ENCODE results near the gene MBNL1. TPM values are rescaled to one million over a fixed set of nuclear protein-coding genes. Genes with fewer than 3 reads are reported as not detected.

Gene MBNL1
- total RNA-seq, 1 experiment from 2014 or later, result 139 TPM

DNA sequence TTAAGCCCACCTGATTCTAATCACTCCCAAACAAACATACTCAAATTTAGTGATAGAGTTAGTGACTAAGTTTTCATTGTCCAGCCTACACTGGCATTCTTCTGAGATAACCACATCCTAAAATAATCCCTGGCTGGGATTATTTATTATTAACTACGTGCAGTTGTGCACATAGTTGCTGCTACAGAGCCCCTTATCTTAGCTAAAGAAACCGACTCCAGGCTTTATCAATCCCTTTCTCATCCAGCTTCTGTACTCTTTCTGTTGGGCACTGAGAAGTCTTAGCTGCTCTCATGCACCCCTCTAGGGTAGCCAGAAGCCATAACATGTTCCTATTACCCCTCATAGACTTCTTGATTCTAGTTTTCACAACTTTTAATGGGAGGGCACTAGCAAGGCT, 208.7 kb downstream of the MBNL1 start:
- Mint-ChIP-seq H3K4me1 (ENCODE audit: insufficient read depth, unreplicated experiment) (no peaks in the 10 kb centered on the region), H3K36me3 (ENCODE audit: insufficient read depth, unreplicated experiment) (no peaks in the 10 kb centered on the region), H3K4me3 (ENCODE audit: unreplicated experiment) (no peak overlapping the region), H3K9me3 (ENCODE audit: unreplicated experiment) (no peaks in the 10 kb centered on the region), H3K27ac (ENCODE audit: low read depth, unreplicated experiment) (no peak overlapping the region), H3K27me3 (ENCODE audit: insufficient read depth, unreplicated experiment) (no peaks in the 10 kb centered on the region)
- no TSS peak for BruUV-seq (replicated peaks)
- TF ChIP-seq, protein P1, sequence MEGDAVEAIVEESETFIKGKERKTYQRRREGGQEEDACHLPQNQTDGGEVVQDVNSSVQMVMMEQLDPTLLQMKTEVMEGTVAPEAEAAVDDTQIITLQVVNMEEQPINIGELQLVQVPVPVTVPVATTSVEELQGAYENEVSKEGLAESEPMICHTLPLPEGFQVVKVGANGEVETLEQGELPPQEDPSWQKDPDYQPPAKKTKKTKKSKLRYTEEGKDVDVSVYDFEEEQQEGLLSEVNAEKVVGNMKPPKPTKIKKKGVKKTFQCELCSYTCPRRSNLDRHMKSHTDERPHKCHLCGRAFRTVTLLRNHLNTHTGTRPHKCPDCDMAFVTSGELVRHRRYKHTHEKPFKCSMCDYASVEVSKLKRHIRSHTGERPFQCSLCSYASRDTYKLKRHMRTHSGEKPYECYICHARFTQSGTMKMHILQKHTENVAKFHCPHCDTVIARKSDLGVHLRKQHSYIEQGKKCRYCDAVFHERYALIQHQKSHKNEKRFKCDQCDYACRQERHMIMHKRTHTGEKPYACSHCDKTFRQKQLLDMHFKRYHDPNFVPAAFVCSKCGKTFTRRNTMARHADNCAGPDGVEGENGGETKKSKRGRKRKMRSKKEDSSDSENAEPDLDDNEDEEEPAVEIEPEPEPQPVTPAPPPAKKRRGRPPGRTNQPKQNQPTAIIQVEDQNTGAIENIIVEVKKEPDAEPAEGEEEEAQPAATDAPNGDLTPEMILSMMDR (IDR thresholded peaks at IDR 0.05; ENCODE audit: unreplicated experiment), result no peak
- intact Hi-C loops (cut with micrococcal nuclease), result no loop called here
- no peak for DNase-seq (ENCODE audit: unreplicated experiment)
- CTCF ChIA-PET, result interaction anchor here (0.5 to 1.7 kb wide), 4 partner anchors 47 to 563 kb away, joined by 3 to 6 read pairs (median 4); no protein-coding TSS in a partner anchor
- POLR2A ChIA-PET, result interaction anchor here (0.9 kb wide), 1 partner anchor 11 kb away, joined by 3 read pairs; no protein-coding TSS in a partner anchor

DNA sequence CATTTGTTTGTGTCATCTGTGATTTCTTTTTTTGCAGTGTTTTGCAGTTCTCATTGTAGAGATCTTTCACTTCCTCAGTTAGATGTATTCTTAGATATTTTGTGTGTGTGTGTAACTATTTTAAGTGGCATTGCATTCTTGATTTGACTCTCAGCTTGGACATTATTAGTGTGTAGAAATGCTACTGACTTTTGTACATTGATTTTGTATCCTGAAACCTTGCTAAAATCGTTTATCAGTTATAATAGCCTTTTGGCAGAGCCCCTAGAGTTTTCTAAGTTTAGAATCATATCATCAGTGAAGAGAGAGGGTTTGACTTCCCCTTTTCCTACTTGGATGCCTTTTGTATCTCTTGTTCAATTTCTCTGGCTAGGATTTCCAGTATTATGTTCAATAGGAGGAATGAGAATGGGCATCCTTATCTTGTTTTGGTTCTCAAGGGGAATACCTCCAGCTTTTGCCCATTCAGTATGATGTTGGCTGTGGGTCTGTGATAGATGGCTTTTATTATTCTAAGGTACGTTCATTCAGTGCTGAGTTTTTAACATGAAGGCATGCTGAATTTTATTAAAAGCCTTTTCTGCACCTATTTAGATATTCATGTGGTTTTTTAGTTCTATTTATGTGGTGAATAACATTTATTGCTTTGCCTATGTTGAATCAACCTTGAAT, 211.7 kb downstream of the MBNL1 start:
- Mint-ChIP-seq H3K4me3 (ENCODE audit: unreplicated experiment) (no peak overlapping the region), H3K27ac (ENCODE audit: low read depth, unreplicated experiment) (no peak overlapping the region), H3K36me3 (ENCODE audit: insufficient read depth, unreplicated experiment) (no peaks in the 10 kb centered on the region), H3K4me1 (ENCODE audit: insufficient read depth, unreplicated experiment) (no peaks in the 10 kb centered on the region), H3K27me3 (ENCODE audit: insufficient read depth, unreplicated experiment) (no peaks in the 10 kb centered on the region), H3K9me3 (ENCODE audit: unreplicated experiment) (no peaks in the 10 kb centered on the region)
- intact Hi-C loops (cut with micrococcal nuclease), result no loop called here
- DNase-seq (ENCODE audit: unreplicated experiment), result no peak
- no TSS peak for BruUV-seq (replicated peaks)
- POLR2A ChIA-PET, result no interaction called here
- TF ChIP-seq, protein P1 (IDR thresholded peaks at IDR 0.05; ENCODE audit: unreplicated experiment), result no peak
- CTCF ChIA-PET, result interaction anchor here (0.7 kb wide), 1 partner anchor 24 kb away, joined by 3 read pairs; no protein-coding TSS in a partner anchor

DNA sequence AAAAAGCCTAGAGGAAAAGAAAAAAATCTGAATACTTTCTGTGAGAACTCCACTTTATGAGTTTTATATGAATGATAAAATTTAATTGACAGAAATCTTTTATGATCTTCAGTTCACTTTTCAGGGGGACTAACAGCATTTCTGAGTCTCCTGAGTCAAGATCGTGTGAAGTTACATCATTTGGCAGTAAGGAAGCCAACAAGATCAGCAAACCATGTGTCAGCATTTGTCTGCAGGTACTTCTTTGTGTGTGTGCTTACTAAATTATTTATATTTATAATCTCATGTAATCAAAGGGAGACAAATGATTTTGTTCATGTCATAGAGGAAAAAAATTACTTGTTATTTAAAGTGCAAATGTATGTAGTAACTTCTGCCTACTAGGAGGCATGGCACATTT, 217.6 kb downstream of the MBNL1 start:
- Mint-ChIP-seq H3K4me3 (ENCODE audit: unreplicated experiment) (no peak overlapping the region), H3K27ac (ENCODE audit: low read depth, unreplicated experiment) (no peak overlapping the region), H3K36me3 (ENCODE audit: insufficient read depth, unreplicated experiment) (peaks cover 5% of the 10 kb centered on the region), H3K4me1 (ENCODE audit: insufficient read depth, unreplicated experiment) (no peaks in the 10 kb centered on the region), H3K9me3 (ENCODE audit: unreplicated experiment) (no peaks in the 10 kb centered on the region), H3K27me3 (ENCODE audit: insufficient read depth, unreplicated experiment) (no peaks in the 10 kb centered on the region)
- ChIA-PET POLR2A (no interaction called here), CTCF (interaction anchor here (0.6 to 1.0 kb wide), 3 partner anchors 11 to 834 kb away, joined by 3 read pairs; no protein-coding TSS in a partner anchor)
- intact Hi-C loops (cut with micrococcal nuclease), result no loop called here
- DNase-seq (ENCODE audit: unreplicated experiment), result peak; percentile 8
- TF ChIP-seq, protein P1 (IDR thresholded peaks at IDR 0.05; ENCODE audit: unreplicated experiment), result no peak
- no TSS peak for BruUV-seq (replicated peaks)

DNA sequence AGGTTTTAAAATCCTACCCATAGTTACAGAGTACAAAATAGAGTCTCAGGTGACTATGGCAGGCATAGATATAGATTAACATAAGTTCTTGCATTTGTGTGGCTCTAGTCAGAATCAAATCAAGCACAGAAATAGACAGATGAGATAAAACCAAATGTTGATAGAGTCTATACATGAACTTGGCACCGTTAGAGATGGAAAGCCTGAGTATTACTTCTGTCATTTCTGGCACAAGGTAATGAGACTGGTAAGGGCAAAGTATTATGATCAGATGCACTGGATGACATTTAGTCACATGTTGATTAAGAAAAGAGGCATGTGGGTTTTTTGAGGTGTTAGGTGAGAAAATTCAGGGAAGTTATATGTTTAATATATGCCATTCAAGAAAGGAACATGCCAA, 219.7 kb downstream of the MBNL1 start:
- intact Hi-C loops (cut with micrococcal nuclease), result no loop called here
- Mint-ChIP-seq H3K4me3 (ENCODE audit: unreplicated experiment) (no peak overlapping the region), H3K36me3 (ENCODE audit: insufficient read depth, unreplicated experiment) (peaks cover 5% of the 10 kb centered on the region), H3K4me1 (ENCODE audit: insufficient read depth, unreplicated experiment) (no peaks in the 10 kb centered on the region), H3K27me3 (ENCODE audit: insufficient read depth, unreplicated experiment) (no peaks in the 10 kb centered on the region), H3K9me3 (ENCODE audit: unreplicated experiment) (no peaks in the 10 kb centered on the region), H3K27ac (ENCODE audit: low read depth, unreplicated experiment) (no peak overlapping the region)
- ChIA-PET POLR2A (interaction anchor here (0.6 kb wide), 1 partner anchor 10 kb away, joined by 3 read pairs; no protein-coding TSS in a partner anchor), CTCF (interaction anchor here (0.7 kb wide), 1 partner anchor 12 kb away, joined by 3 read pairs; no protein-coding TSS in a partner anchor)
- TF ChIP-seq, protein P1 (IDR thresholded peaks at IDR 0.05; ENCODE audit: unreplicated experiment), result no peak
- BruUV-seq (replicated peaks), result no TSS peak
- DNase-seq (ENCODE audit: unreplicated experiment), result no peak

Measured in MCF 10A (cell line).